SK-N-SH (cell line): ENCODE data around the gene KHNYN. TPM values are rescaled to one million over a fixed set of nuclear protein-coding genes. Genes with fewer than 3 reads are reported as not detected.

Experiments used
- CTCF ChIA-PET: fragments of 300-600, 350-600 bp; formaldehyde crosslinking; extraction: SDS; loops from one replicate; lab custom pipeline; 2021; lab: Yijun Ruan, JAX
- POLR2A ChIA-PET: fragments of 350-600 bp; sonication (Branson Sonifier 250); formaldehyde crosslinking; extraction: SDS; loops from one replicate; lab custom pipeline; 2020; ENCODE audit warnings: antibody characterized with exemption, inconsistent platforms; lab: Yijun Ruan, JAX
- DNase-seq: peaks from one replicate; pipeline ENCODE4 v3.0.0; 2012
- H2AFZ ChIP-seq: fragments of 200-600 bp; sonication (generic); 2 replicates; pipeline ENCODE4 v1.8.1; 2016; ENCODE audit warnings: antibody characterized with exemption, mild to moderate bottlenecking, low read depth
- H3F3A ChIP-seq: fragments of 200-600 bp; sonication (generic); replicated peaks from 2 replicates; pipeline ENCODE3; 2016; ENCODE audit warnings: antibody characterized with exemption, mild to moderate bottlenecking; ENCODE audit not compliant: insufficient read depth
- H3K27ac ChIP-seq, 2 experiments: fragments of 200-500 bp in 1 of 2; fragments of 200-600 bp in 1 of 2; sonication (Bioruptor generic) in 1 of 2; sonication (generic), shearing (Covaris generic) in 1 of 2; 2 replicates each; pipeline versions ENCODE4 v1.5.1 to v1.6.1; 2014 to 2016; ENCODE audit warnings: low read depth in 2 of 2, inconsistent platforms in 1 of 2, low read length in 1 of 2, mild to moderate bottlenecking in 1 of 2, mixed read lengths in 1 of 2
- H3K27me3 ChIP-seq: fragments of 200-600 bp; sonication (generic), shearing (Covaris generic); 2 replicates; pipeline ENCODE4 v1.6.1; 2016; ENCODE audit warnings: mixed run types; ENCODE audit not compliant: insufficient read depth
- H3K36me3 ChIP-seq, 2 experiments: fragments of 200-500 bp in 1 of 2; fragments of 200-600 bp in 1 of 2; sonication (Bioruptor generic) in 1 of 2; sonication (generic) in 1 of 2; replicated peaks in 1 of 2; 2 replicates each; pipeline versions ENCODE3 to v1.5.1; 2014 to 2016; ENCODE audit warnings: low read length in 1 of 2, mild to moderate bottlenecking in 1 of 2; ENCODE audit not compliant: insufficient read depth in 2 of 2, control insufficient read depth in 1 of 2
- H3K4me1 ChIP-seq, 2 experiments: fragments of 200-500 bp in 1 of 2; fragments of 200-600 bp in 1 of 2; sonication (Bioruptor generic) in 1 of 2; sonication (generic), shearing (Covaris generic) in 1 of 2; 2 replicates each; pipeline versions ENCODE4 v1.5.1 to v1.6.1; 2014 to 2016; ENCODE audit warnings: low read depth in 1 of 2, low read length in 1 of 2, mixed run types in 1 of 2; ENCODE audit not compliant: insufficient read depth in 2 of 2, control insufficient read depth in 1 of 2
- H3K4me2 ChIP-seq: fragments of 200-600 bp; sonication (generic), shearing (Covaris generic); 2 replicates; pipeline ENCODE4 v1.6.1; 2017; ENCODE audit warnings: mixed run types
- H3K4me3 ChIP-seq, 2 experiments: fragments of 200-500 bp in 1 of 2; fragments of 200-600 bp in 1 of 2; sonication (Bioruptor generic) in 1 of 2; sonication (generic), shearing (Covaris generic) in 1 of 2; 2 replicates each; pipeline versions ENCODE4 v1.5.1 to v1.8.1; 2014 to 2016; ENCODE audit warnings: low read depth in 2 of 2, inconsistent platforms in 1 of 2, low read length in 1 of 2, mild to moderate bottlenecking in 1 of 2, mixed read lengths in 1 of 2, moderate library complexity in 1 of 2
- H3K79me2 ChIP-seq: fragments of 200-600 bp; sonication (generic); 2 replicates; pipeline ENCODE4 v1.8.1; 2017; ENCODE audit warnings: mild to moderate bottlenecking; ENCODE audit not compliant: insufficient read depth
- H3K9ac ChIP-seq: fragments of 200-600 bp; sonication (generic); 2 replicates; pipeline ENCODE4 v1.6.1; 2017; ENCODE audit warnings: mixed run types
- H3K9me2 ChIP-seq: fragments of 200-600 bp; sonication (generic); 2 replicates; pipeline ENCODE4 v1.6.1; 2017; ENCODE audit warnings: mixed run types
- H3K9me3 ChIP-seq: fragments of 200-600 bp; sonication (generic); 2 replicates; pipeline ENCODE4 v1.6.1; 2017; ENCODE audit warnings: mixed run types, mild to moderate bottlenecking, moderate library complexity
- H4K20me1 ChIP-seq: fragments of 200-600 bp; sonication (generic); 2 replicates; pipeline ENCODE4 v1.6.1; 2017; ENCODE audit warnings: mild to moderate bottlenecking, mixed run types; ENCODE audit not compliant: insufficient read depth
- CHD2 ChIP-seq: fragments of 150-350 bp; IDR thresholded peaks from 2 replicates; pipeline ENCODE4 v1.6.1; 2018; ENCODE audit warnings: low read length; ENCODE audit not compliant: partially characterized antibody
- EZH2phosphoT487 ChIP-seq: fragments of 200-600 bp; sonication (generic); IDR thresholded peaks from 2 replicates; pipeline ENCODE4 v1.6.1; 2017; ENCODE audit warnings: low read depth, mixed run types, mild to moderate bottlenecking, antibody characterized with exemption, moderate library complexity, borderline replicate concordance
- FOSL2 ChIP-seq: IDR thresholded peaks from 2 replicates; pipeline ENCODE4 v1.4.0; 2012; ENCODE audit warnings: low read depth, mild to moderate bottlenecking, moderate library complexity, borderline replicate concordance
- IRF3 ChIP-seq: fragments of 150-350 bp; IDR thresholded peaks from 2 replicates; pipeline ENCODE4 v1.6.1; 2016; ENCODE audit warnings: mild to moderate bottlenecking, low read depth, low read length
- JUND ChIP-seq: IDR thresholded peaks from 2 replicates; pipeline ENCODE4 v1.4.0; 2012
- MEF2A ChIP-seq: IDR thresholded peaks from 2 replicates; pipeline ENCODE4 v1.4.0; 2012; ENCODE audit warnings: low read depth, borderline replicate concordance
- MXI1 ChIP-seq: IDR thresholded peaks from 2 replicates; pipeline ENCODE4 v1.6.1; 2012; ENCODE audit warnings: mild to moderate bottlenecking, low read depth, low read length, improper control_type of control experiment
- NFIC ChIP-seq: IDR thresholded peaks from 2 replicates; pipeline ENCODE4 v1.4.0; 2012; ENCODE audit warnings: borderline replicate concordance
- POLR2AphosphoS5 ChIP-seq: IDR thresholded peaks from 2 replicates; pipeline ENCODE4 v1.6.1; 2012; ENCODE audit warnings: low read depth, low read length
- RAD21 ChIP-seq: IDR thresholded peaks from 2 replicates; pipeline ENCODE4 v1.6.1; 2012; ENCODE audit warnings: mild to moderate bottlenecking, low read length
- REST ChIP-seq: IDR thresholded peaks from 2 replicates; pipeline ENCODE4 v1.6.1; 2012; ENCODE audit warnings: mild to moderate bottlenecking, low read depth, low read length, moderate library complexity
- RXRA ChIP-seq: IDR thresholded peaks from 2 replicates; pipeline ENCODE4 v1.4.0; 2012; ENCODE audit warnings: low read depth, mild to moderate bottlenecking, borderline replicate concordance
- SMC3 ChIP-seq: IDR thresholded peaks from 2 replicates; pipeline ENCODE4 v1.6.1; 2012; ENCODE audit warnings: low read depth, low read length, improper control_type of control experiment
- TAF1 ChIP-seq: IDR thresholded peaks from 2 replicates; pipeline ENCODE4 v1.6.1; 2012; ENCODE audit warnings: low read depth, mild to moderate bottlenecking, low read length, moderate library complexity, borderline replicate concordance
- USF2 ChIP-seq: fragments of 150-350 bp; IDR thresholded peaks from 2 replicates; pipeline ENCODE4 v1.6.1; 2017; ENCODE audit warnings: antibody characterized with exemption, low read length, low read depth, borderline replicate concordance
- YY1 ChIP-seq: IDR thresholded peaks from 2 replicates; pipeline ENCODE4 v1.4.0; 2012; ENCODE audit warnings: low read depth, mild to moderate bottlenecking
- WGBS: methylation state at CpG from one replicate; pipeline ENCODE4 v1.1.6; 2017; ENCODE audit warnings: low lambda C conversion rate; 5-methylcytosine and 5-hydroxymethylcytosine counted together
- polyA plus RNA-seq, 3 experiments: library from polyadenylated mRNA; depleted of rRNA; stranded (reverse); fragments of >200 nt; gene quantifications; 2 replicates each; pipeline ENCODE4 v1.2.3, GENCODE V29; 2012
- TF ChIP-seq, protein P1 (sequence below): IDR thresholded peaks from 2 replicates; pipeline ENCODE4; 2012
- TF ChIP-seq, protein P2 (sequence below): IDR thresholded peaks from 2 replicates; pipeline ENCODE4 v1.4.0; 2012; ENCODE audit warnings: low read depth

The KHNYN gene
- polyA plus RNA-seq, 1 of the 3 experiments (the other 2 are of a cell fraction): 18.3 TPM

DNA sequence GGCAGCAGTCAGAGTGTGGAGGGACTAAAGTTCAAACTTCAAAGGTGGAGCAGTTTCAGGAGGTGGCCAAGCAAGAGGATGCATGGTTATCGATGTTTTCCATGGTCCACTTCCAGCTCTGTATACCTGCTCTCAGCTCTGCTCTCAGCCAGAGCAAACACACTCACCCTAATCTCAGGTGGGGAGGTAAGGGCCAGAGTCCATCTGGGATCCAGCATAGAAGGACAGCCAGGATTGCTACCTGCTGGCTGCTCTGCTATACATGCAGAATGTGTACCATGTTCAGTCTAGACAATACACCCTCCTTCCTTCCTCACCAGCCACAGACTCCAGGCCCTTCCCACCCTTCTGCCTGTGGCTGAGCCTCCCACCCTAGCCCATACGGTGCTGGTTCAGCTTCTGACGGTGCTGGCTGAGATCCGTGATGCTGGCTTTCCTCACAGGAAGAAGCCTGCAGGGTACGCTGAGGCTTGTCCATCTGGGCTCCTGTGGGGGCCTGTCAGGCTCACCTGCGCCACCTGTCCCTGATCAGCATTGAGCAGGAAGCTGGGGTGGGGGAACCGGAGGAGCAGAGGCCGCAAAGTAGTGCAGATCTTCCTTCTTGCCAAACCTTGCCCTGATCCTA is 2.7 kb upstream of the KHNYN start (continued):
- TF ChIP-seq IRF3 (no peak), POLR2AphosphoS5 (no peak), TAF1 (no peak)

DNA sequence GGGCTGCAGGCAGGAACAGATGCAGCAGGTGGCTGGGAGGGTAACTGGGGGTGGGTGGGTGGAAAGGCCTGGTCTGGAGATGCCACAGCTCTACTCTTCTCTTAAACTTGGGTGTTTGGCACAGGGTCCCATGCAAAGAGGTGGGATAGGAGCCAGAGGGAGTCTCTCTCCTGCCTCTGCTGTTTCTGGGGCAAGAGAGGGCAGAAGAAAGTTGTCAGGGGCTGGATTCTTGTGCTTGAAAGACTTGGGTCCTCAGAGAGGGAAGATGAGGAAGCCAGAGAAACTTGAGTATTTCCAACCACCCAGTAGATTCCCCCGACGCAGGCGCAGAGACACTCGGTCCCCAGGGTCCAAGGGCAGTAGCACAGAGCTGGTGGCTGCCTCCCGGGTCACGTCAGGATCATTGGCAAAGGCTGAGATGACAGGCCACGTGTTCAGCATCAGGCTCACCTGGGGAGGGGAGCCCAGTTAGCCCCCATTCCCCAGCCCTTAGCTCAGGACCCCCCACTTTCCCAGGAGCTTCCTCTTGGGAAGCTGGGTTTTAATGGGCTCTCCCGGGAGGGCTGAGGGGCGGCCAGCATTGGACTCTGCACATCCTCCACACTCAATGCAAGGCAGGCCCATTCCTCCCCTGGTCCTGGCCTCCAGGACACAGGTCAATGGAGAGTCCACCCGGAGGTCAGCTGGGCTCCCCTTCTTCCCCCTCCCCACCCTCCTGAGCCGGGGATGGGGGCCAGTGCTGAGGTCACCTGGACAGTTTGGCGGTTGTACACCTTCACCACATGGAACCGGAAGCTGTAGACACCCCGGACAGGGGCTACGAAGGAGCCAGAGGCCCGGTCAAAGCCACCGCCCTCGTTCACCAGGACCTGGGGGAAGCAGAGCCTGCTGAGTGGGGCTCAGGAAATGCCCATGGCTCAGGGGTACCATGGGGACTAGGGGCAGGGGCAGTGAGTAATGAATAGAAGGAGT is 1.9 kb upstream of the KHNYN start:
- peaks cover 26 to 31% of the 10 kb centered on the region in 2 experiments; a peak in 3 of 4 replicates for H3K4me1 ChIP-seq
- H3K9me3 ChIP-seq: no peaks in the 10 kb centered on the region
- TF ChIP-seq SMC3 (no peak), FOSL2 (no peak), RAD21 (no peak), YY1 (no peak), EZH2phosphoT487 (no peak), USF2 (no peak), REST (no peak), IRF3 (no peak), JUND (no peak), RXRA (no peak), MXI1 (no peak), NFIC (no peak), MEF2A (no peak), CHD2 (no peak)
- TF ChIP-seq, protein P1, sequence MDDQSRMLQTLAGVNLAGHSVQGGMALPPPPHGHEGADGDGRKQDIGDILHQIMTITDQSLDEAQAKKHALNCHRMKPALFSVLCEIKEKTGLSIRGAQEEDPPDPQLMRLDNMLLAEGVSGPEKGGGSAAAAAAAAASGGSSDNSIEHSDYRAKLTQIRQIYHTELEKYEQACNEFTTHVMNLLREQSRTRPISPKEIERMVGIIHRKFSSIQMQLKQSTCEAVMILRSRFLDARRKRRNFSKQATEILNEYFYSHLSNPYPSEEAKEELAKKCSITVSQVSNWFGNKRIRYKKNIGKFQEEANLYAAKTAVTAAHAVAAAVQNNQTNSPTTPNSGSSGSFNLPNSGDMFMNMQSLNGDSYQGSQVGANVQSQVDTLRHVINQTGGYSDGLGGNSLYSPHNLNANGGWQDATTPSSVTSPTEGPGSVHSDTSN: no peak
- TF ChIP-seq, protein P2, sequence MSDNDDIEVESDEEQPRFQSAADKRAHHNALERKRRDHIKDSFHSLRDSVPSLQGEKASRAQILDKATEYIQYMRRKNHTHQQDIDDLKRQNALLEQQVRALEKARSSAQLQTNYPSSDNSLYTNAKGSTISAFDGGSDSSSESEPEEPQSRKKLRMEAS: no peak
- no peak for DNase-seq
- WGBS: 93% methylated on average over 12 of the region's 18 CpGs
- no peaks in the 10 kb centered on the region for H3K27me3 ChIP-seq
- ChIA-PET POLR2A (no interaction called here), CTCF (interaction anchor here (0.7 to 16.1 kb wide), 9 partner anchors 9 to 185 kb away, joined by 3 to 275 read pairs (median 5); partner anchors contain the start of genes ADCY4 and TINF2)
- peaks cover 10% of the 10 kb centered on the region for H4K20me1 ChIP-seq
- H3K79me2 ChIP-seq: peaks cover 27% of the 10 kb centered on the region
- no peak overlapping the region for H3K4me2 ChIP-seq
- no peak overlapping the region for H3K4me3 ChIP-seq
- no peak overlapping the region for H3K9ac ChIP-seq
- H3F3A ChIP-seq: peaks cover 7% of the 10 kb centered on the region
- H3K36me3 ChIP-seq: peaks cover 7 to 9% of the 10 kb centered on the region in 2 experiments
- no peak overlapping the region for H3K27ac ChIP-seq
- no peaks in the 10 kb centered on the region for H3K9me2 ChIP-seq
- H2AFZ ChIP-seq: no peak overlapping the region
